ENCODE data around the gene L3MBTL3. TPM values are rescaled to one million over a fixed set of nuclear protein-coding genes. Genes with fewer than 3 reads are reported as not detected.
"Not testable (repeated sequence)": the region's sequence is repeated elsewhere in the genome, so short reads cannot be mapped to it uniquely, and the experiment has no call there.

Gene L3MBTL3
- polyA plus RNA-seq, 4 donors: 1.3 to 8.9 (median 2.2) TPM

DNA sequence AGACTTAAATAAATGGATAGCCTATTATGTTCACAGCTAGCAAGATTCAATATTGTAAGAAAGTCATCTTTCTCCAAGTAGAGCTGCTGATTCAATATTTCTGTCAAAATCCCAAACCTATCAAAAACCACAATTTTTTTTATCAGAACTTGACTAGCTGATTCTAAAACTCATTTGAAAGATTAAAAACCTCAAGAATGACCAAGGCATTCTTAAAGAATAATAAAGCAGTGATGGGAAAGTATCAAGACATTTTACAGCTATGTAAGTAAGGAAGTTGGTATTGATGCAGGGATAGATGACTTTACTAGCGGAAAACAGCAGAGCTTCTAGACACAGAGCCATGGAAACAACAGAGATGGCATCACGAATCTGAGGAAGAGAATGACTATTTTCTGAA, 139.7 kb downstream of the L3MBTL3 start:
- WGBS, 3 donors: 84 to 88% (median 86%) methylated on average over 2 of the region's 2 CpGs
- DNase-seq (no peak), FAIRE-seq (no peak)
- Histone ChIP-seq H3K27ac (ENCODE audit: low read depth in 1 of 3, low read length in 2 of 3) (no peak overlapping the region), H3K36me3 (ENCODE audit: control insufficient read depth in 3 of 3, insufficient read depth in 2 of 3, low read depth in 1 of 3, low read length in 3 of 3) (no peaks in the 10 kb centered on the region), H3K9me3 (ENCODE audit: control insufficient read depth in 2 of 2, insufficient read depth in 1 of 2, low read depth in 1 of 2, low read length in 1 of 2) (peaks cover 0 to 5% of the 10 kb centered on the region in 2 donors), H3K4me1 (ENCODE audit: control insufficient read depth in 3 of 3, insufficient read depth in 2 of 3, low read depth in 1 of 3, low read length in 2 of 3) (no peaks in the 10 kb centered on the region), H3K27me3 (ENCODE audit: control insufficient read depth in 3 of 3, insufficient read depth in 3 of 3, low read length in 3 of 3) (no peaks in the 10 kb centered on the region), H3K4me3 (ENCODE audit: low read depth in 1 of 3, low read length in 3 of 3) (no peak overlapping the region)

GRCh38 chr6:130158548-130158947, 140.2 kb downstream of the L3MBTL3 start:
- no peak for DNase-seq
- no peak overlapping the region for H3K4me3 ChIP-seq (ENCODE audit: low read depth in 1 of 3, low read length in 3 of 3)
- H3K9me3 ChIP-seq (ENCODE audit: control insufficient read depth in 2 of 2, insufficient read depth in 1 of 2, low read depth in 1 of 2, low read length in 1 of 2): peaks cover 0 to 5% of the 10 kb centered on the region in 2 donors
- H3K4me1 ChIP-seq (ENCODE audit: control insufficient read depth in 3 of 3, insufficient read depth in 2 of 3, low read depth in 1 of 3, low read length in 2 of 3): no peaks in the 10 kb centered on the region
- H3K27ac ChIP-seq (ENCODE audit: low read depth in 1 of 3, low read length in 2 of 3): no peak overlapping the region
- H3K27me3 ChIP-seq (ENCODE audit: control insufficient read depth in 3 of 3, insufficient read depth in 3 of 3, low read length in 3 of 3): no peaks in the 10 kb centered on the region
- H3K36me3 ChIP-seq (ENCODE audit: control insufficient read depth in 3 of 3, insufficient read depth in 2 of 3, low read depth in 1 of 3, low read length in 3 of 3): no peaks in the 10 kb centered on the region
- 90 to 95% (median 93%) methylated on average over 4 of the region's 4 CpGs for WGBS, 3 donors
- FAIRE-seq: no peak

DNA sequence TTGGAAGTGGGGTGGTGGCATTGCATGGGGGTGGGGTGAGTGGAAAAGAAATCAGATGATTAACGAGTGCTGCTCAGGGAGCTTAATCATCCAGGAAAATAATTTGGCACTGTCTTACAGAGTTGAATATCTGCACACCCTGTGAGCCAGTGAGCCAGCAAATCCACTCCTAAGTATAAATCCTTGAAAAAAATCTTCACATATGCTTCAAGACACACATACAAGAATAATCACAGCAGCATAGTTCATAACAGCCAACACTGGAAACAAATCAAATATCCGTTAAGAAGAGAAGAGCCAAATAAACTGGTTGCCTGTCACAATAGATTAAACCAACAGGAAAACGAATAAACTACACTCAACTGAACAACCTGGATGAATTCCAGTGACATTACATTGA, 141.6 kb downstream of the L3MBTL3 start:
- H3K4me1 ChIP-seq (ENCODE audit: control insufficient read depth in 3 of 3, insufficient read depth in 2 of 3, low read depth in 1 of 3, low read length in 2 of 3): no peaks in the 10 kb centered on the region
- 57 to 71% (median 64%) methylated on average over 3 of the region's 3 CpGs for WGBS, 3 donors
- peaks cover 0 to 5% of the 10 kb centered on the region in 2 donors for H3K9me3 ChIP-seq (ENCODE audit: control insufficient read depth in 2 of 2, insufficient read depth in 1 of 2, low read depth in 1 of 2, low read length in 1 of 2)
- no peaks in the 10 kb centered on the region for H3K36me3 ChIP-seq (ENCODE audit: control insufficient read depth in 3 of 3, insufficient read depth in 2 of 3, low read depth in 1 of 3, low read length in 3 of 3)
- no peaks in the 10 kb centered on the region for H3K27me3 ChIP-seq (ENCODE audit: control insufficient read depth in 3 of 3, insufficient read depth in 3 of 3, low read length in 3 of 3)
- DNase-seq: no peak
- no peak for FAIRE-seq
- H3K4me3 ChIP-seq (ENCODE audit: low read depth in 1 of 3, low read length in 3 of 3): no peak overlapping the region
- H3K27ac ChIP-seq (ENCODE audit: low read depth in 1 of 3, low read length in 2 of 3): no peak overlapping the region

DNA sequence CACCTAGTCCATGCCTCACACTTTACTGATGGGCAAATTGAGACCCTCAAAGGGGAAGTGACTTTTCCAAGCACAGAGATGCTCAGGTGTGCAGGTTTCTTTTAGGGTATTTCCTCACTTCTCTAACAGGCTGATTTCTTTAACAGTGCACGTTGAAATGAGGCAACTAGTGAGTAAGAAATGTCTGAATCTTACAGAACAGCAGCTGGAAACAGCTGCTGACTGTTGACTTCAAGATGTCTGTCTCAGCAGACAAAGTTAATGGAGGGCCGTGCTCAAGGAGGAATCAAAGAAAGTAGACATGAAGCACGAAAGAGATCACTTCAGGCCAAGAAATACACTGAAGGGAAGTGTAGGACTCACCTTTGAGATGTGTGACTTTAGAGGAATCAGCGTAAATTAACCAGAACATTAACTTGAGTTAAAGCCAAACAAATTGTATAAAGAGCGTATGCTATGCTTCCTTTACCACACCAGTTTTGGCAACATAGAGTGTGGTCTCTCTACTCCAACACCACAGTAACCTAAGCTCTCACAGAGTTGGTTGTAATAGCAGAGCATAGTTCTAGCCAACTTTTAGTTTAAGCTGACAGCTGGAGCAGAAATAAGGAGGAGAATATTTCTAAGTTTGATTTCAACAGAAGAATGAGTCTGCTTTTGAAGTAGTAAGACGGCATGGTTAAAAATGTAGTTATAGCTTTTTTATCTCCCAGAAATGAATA, 143.5 kb downstream of the L3MBTL3 start:
- FAIRE-seq: no peak
- WGBS, 3 donors: 52 to 60% (median 57%) methylated on average over 6 of the region's 6 CpGs
- DNase-seq: peak in 1 of 2 donors; percentile 27
- Histone ChIP-seq H3K36me3 (ENCODE audit: control insufficient read depth in 3 of 3, insufficient read depth in 2 of 3, low read depth in 1 of 3, low read length in 3 of 3) (no peaks in the 10 kb centered on the region), H3K4me1 (ENCODE audit: control insufficient read depth in 3 of 3, insufficient read depth in 2 of 3, low read depth in 1 of 3, low read length in 2 of 3) (no peaks in the 10 kb centered on the region), H3K27ac (ENCODE audit: low read depth in 1 of 3, low read length in 2 of 3) (peak overlapping the region in 1 of 3 donors; percentile 9), H3K27me3 (ENCODE audit: control insufficient read depth in 3 of 3, insufficient read depth in 3 of 3, low read length in 3 of 3) (no peaks in the 10 kb centered on the region), H3K4me3 (ENCODE audit: low read depth in 1 of 3, low read length in 3 of 3) (no peak overlapping the region), H3K9me3 (ENCODE audit: control insufficient read depth in 2 of 2, insufficient read depth in 1 of 2, low read depth in 1 of 2, low read length in 1 of 2) (peaks cover 0 to 5% of the 10 kb centered on the region in 2 donors)

- no peak for FAIRE-seq
- Histone ChIP-seq H3K36me3 (ENCODE audit: control insufficient read depth in 3 of 3, insufficient read depth in 2 of 3, low read depth in 1 of 3, low read length in 3 of 3) (no peaks in the 10 kb centered on the region), H3K4me3 (ENCODE audit: low read depth in 1 of 3, low read length in 3 of 3) (no peak overlapping the region), H3K9me3 (ENCODE audit: control insufficient read depth in 2 of 2, insufficient read depth in 1 of 2, low read depth in 1 of 2, low read length in 1 of 2) (peaks cover 0 to 5% of the 10 kb centered on the region in 2 donors), H3K27me3 (ENCODE audit: control insufficient read depth in 3 of 3, insufficient read depth in 3 of 3, low read length in 3 of 3) (no peaks in the 10 kb centered on the region), H3K27ac (ENCODE audit: low read depth in 1 of 3, low read length in 2 of 3) (no peak overlapping the region), H3K4me1 (ENCODE audit: control insufficient read depth in 3 of 3, insufficient read depth in 2 of 3, low read depth in 1 of 3, low read length in 2 of 3) (no peaks in the 10 kb centered on the region)
- 75 to 94% (median 90%) methylated on average over 2 of the region's 2 CpGs for WGBS, 3 donors
- DNase-seq: no peak
These were observed 144.0 kb downstream of the L3MBTL3 start for GRCh38 chr6:130162421-130162820.

DNA sequence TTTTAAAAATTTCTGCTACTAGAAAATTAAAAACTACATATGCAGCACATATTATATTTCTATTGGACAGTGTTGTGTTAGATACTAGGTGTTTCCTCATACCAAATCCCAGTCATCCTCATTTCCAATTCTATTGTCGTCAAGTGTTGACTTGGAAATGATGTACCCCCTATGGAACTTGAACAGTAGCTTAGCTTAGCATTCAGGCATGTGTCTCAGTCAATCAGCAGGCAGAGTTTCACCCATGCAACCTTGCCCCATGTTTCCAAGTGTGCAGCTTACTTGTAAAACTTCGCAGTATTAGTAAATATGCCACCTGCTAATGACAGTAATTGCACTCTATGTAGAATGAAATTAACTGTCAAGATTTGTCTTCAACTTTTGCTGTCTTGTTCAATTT, 144.9 kb downstream of the L3MBTL3 start:
- peaks cover 0 to 5% of the 10 kb centered on the region in 2 donors for H3K9me3 ChIP-seq (ENCODE audit: control insufficient read depth in 2 of 2, insufficient read depth in 1 of 2, low read depth in 1 of 2, low read length in 1 of 2)
- H3K4me1 ChIP-seq (ENCODE audit: control insufficient read depth in 3 of 3, insufficient read depth in 2 of 3, low read depth in 1 of 3, low read length in 2 of 3): no peaks in the 10 kb centered on the region
- DNase-seq: no peak
- no peaks in the 10 kb centered on the region for H3K36me3 ChIP-seq (ENCODE audit: control insufficient read depth in 3 of 3, insufficient read depth in 2 of 3, low read depth in 1 of 3, low read length in 3 of 3)
- no peaks in the 10 kb centered on the region for H3K27me3 ChIP-seq (ENCODE audit: control insufficient read depth in 3 of 3, insufficient read depth in 3 of 3, low read length in 3 of 3)
- H3K27ac ChIP-seq (ENCODE audit: low read depth in 1 of 3, low read length in 2 of 3): no peak overlapping the region
- no peak overlapping the region for H3K4me3 ChIP-seq (ENCODE audit: low read depth in 1 of 3, low read length in 3 of 3)
- WGBS, 3 donors: 75 to 88% (median 82%) methylated on average over 2 of the region's 2 CpGs
- no peak for FAIRE-seq

DNA sequence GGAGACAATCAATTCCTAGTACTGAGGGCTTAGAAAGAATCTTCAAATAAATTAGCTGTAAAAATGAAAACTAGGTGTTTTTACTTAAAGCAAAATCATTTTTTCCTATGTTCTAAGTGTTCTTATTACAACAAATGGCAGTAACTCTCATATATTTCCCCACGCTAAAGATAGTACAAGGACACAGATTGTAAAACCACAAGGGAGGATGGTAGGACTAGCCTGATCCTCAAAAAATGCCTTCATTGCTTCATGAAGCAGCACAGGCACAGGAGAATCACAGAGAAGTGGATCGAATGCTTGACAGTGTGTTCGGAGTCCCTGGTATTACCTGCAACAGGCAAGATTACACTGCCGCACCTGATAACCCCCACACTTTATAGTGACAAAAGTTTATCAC, 145.9 kb downstream of the L3MBTL3 start:
- no peak for FAIRE-seq
- WGBS, 3 donors: 64 to 85% (median 67%) methylated on average over 4 of the region's 4 CpGs
- H3K27ac ChIP-seq (ENCODE audit: low read depth in 1 of 3, low read length in 2 of 3): no peak overlapping the region

DNA sequence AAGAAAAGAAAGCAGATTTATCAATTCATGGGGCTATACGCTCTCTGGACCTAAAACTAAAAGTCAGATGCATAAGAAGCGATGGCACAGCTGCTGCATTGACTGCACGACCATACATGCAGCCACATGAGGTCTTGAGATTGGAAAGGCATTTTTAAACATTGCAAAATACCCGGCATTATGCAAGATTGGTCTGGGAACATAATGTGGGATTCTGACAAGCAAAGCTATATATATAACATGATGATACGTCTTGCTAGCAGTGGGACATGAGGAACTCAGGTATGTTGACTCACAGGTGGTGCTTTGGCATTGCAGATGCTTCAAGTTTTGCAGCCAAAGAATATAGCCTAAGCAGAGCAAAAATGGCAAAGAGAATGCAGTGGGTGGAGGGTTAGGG, 149.3 kb downstream of the L3MBTL3 start:
- FAIRE-seq (no peak), DNase-seq (no peak)
- Histone ChIP-seq H3K27ac (ENCODE audit: low read depth in 1 of 3, low read length in 2 of 3) (no peak overlapping the region), H3K4me3 (ENCODE audit: low read depth in 1 of 3, low read length in 3 of 3) (no peak overlapping the region), H3K36me3 (ENCODE audit: control insufficient read depth in 3 of 3, insufficient read depth in 2 of 3, low read depth in 1 of 3, low read length in 3 of 3) (no peaks in the 10 kb centered on the region), H3K9me3 (ENCODE audit: control insufficient read depth in 2 of 2, insufficient read depth in 1 of 2, low read depth in 1 of 2, low read length in 1 of 2) (no peaks in the 10 kb centered on the region), H3K27me3 (ENCODE audit: control insufficient read depth in 3 of 3, insufficient read depth in 3 of 3, low read length in 3 of 3) (no peaks in the 10 kb centered on the region), H3K4me1 (ENCODE audit: control insufficient read depth in 3 of 3, insufficient read depth in 2 of 3, low read depth in 1 of 3, low read length in 2 of 3) (no peaks in the 10 kb centered on the region)
- 68 to 70% (median 69%) methylated on average over 5 of the region's 5 CpGs for WGBS, 3 donors

More for the DNA sequence above, 145.9 kb downstream of the L3MBTL3 start:
- no peaks in the 10 kb centered on the region for H3K27me3 ChIP-seq (ENCODE audit: control insufficient read depth in 3 of 3, insufficient read depth in 3 of 3, low read length in 3 of 3)
- DNase-seq: no peak
- H3K4me1 ChIP-seq (ENCODE audit: control insufficient read depth in 3 of 3, insufficient read depth in 2 of 3, low read depth in 1 of 3, low read length in 2 of 3): no peaks in the 10 kb centered on the region
- H3K36me3 ChIP-seq (ENCODE audit: control insufficient read depth in 3 of 3, insufficient read depth in 2 of 3, low read depth in 1 of 3, low read length in 3 of 3): no peaks in the 10 kb centered on the region
- H3K4me3 ChIP-seq (ENCODE audit: low read depth in 1 of 3, low read length in 3 of 3): no peak overlapping the region
- H3K9me3 ChIP-seq (ENCODE audit: control insufficient read depth in 2 of 2, insufficient read depth in 1 of 2, low read depth in 1 of 2, low read length in 1 of 2): peaks cover 0 to 2% of the 10 kb centered on the region in 2 donors

DNA sequence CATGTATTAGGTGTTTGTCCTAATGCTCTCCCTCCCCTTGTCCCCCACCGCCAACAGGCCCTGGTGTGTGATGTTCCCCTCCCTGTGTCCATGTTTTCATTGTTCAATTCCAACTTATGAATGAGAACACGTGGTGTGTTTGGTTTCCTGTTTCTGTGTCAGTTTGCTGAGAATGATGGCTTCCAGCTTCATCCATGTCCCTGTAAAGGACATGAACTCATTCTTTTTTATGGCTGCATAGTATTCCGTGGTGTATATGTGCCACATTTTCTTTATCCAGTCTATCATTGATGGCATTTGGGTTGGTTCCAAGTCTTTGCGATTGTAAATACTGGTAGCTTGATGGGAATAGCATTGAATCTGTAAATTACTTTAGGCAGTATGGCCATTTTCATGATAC, 151.8 kb downstream of the L3MBTL3 start:
- not testable (repeated sequence) for H3K27me3 ChIP-seq (ENCODE audit: control insufficient read depth in 3 of 3, insufficient read depth in 3 of 3, low read length in 3 of 3); H3K36me3 ChIP-seq (ENCODE audit: control insufficient read depth in 3 of 3, insufficient read depth in 2 of 3, low read depth in 1 of 3, low read length in 3 of 3); H3K4me1 ChIP-seq (ENCODE audit: control insufficient read depth in 3 of 3, insufficient read depth in 2 of 3, low read depth in 1 of 3, low read length in 2 of 3)

More for the DNA sequence above, 151.8 kb downstream of the L3MBTL3 start:
- 86 to 88% (median 88%) methylated on average over 4 of the region's 4 CpGs for WGBS, 3 donors
- not testable (repeated sequence) for H3K27ac ChIP-seq (ENCODE audit: low read depth in 1 of 3, low read length in 2 of 3); FAIRE-seq; H3K9me3 ChIP-seq (ENCODE audit: control insufficient read depth in 2 of 2, insufficient read depth in 1 of 2, low read depth in 1 of 2, low read length in 1 of 2); H3K4me3 ChIP-seq (ENCODE audit: low read depth in 1 of 3, low read length in 3 of 3); DNase-seq
